Choroid plexus epithelial cell (primary cell): ENCODE measurements around the gene ANGPTL8.

Experiments used
- DNase-seq: peaks from one replicate; pipeline ENCODE4 v3.0.0-alpha.2; 2010; ENCODE audit warnings: low read depth
- H3K4me3 ChIP-seq: 2 replicates; pipeline ENCODE4 v1.5.1; 2011; ENCODE audit warnings: low read depth, mild to moderate bottlenecking, control low read depth, low read length, moderate library complexity
- TF ChIP-seq, protein P1 (sequence below): conservative IDR thresholded peaks from 2 replicates; pipeline ENCODE4 v1.5.1; 2011; ENCODE audit warnings: low read depth, mild to moderate bottlenecking, control low read depth, inconsistent platforms, low read length, moderate library complexity

ANGPTL8 gene

DNA sequence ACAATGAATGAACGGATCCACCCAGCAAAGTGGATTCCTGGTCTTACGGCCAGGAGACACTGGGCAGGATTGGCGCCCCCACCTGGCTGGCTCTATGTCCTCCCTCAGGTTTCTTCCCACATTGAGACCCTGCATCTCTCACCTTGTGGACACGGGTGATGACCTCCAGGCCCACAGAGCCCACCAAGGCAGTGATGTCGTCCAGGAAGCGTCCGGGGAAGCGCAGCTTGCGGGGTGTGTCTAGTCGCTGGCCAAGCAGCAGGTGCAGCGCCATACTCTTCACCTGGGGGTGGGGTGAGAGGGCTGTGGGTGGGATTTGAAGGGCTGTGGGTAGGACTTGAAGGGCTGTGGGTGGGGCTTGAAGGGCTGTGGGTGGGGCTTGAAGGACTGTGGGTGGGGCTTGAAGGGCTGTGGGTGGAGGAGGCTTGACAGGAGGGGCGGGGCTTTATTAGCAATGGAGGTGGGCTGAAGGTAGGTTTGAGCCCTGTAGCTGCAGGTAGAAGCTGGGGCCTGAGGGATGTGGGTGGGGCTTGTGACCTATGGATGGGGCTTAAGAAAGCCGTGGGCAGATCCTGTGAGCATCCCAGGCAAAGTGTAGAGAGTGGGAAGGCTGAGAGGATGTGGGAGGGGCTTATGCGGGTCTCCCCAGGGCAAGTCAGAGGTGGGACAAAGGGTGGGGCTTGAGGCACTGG is 12.1 kb upstream of the ANGPTL8 start:
- TF ChIP-seq, protein P1, sequence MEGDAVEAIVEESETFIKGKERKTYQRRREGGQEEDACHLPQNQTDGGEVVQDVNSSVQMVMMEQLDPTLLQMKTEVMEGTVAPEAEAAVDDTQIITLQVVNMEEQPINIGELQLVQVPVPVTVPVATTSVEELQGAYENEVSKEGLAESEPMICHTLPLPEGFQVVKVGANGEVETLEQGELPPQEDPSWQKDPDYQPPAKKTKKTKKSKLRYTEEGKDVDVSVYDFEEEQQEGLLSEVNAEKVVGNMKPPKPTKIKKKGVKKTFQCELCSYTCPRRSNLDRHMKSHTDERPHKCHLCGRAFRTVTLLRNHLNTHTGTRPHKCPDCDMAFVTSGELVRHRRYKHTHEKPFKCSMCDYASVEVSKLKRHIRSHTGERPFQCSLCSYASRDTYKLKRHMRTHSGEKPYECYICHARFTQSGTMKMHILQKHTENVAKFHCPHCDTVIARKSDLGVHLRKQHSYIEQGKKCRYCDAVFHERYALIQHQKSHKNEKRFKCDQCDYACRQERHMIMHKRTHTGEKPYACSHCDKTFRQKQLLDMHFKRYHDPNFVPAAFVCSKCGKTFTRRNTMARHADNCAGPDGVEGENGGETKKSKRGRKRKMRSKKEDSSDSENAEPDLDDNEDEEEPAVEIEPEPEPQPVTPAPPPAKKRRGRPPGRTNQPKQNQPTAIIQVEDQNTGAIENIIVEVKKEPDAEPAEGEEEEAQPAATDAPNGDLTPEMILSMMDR, result peak; percentile 32
- DNase-seq, result peak; percentile 13
- no peak overlapping the region for H3K4me3 ChIP-seq

DNA sequence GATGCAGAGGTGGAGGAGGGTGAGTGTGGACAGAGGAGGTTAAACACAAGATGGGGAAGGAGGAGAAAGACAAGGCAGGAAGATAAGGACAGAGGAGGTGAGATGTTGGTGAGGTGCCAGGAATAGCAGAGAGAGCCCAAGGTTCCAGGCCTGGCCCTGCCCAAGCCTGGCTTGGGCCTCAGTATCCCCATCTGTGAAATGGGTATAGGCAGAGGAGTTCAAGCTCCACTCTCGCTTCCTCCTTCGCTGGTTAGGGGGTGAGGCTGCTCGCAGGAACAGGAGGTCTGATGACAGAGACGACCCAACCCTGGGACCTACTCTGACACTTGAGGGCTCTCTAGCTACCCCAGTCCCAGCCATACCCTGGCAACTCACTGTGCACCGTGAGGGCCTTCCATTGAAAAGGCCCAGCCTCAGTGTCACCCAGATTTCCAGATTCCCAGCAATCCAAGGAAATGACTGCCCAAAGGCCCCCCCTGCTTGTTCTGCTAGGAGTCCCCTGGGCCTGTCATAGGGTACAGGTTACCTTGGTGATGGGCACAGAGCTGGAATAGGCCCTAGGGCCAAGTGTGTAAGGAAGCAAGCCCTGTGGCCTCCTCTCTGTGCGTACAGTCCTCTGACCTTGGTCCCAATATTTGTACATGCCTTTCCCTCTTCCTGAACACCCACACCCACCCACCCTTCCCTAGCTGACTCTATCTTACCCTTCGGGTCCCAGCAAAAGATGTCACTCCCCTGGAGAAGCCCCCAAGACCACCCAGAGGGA is 8.6 kb upstream of the ANGPTL8 start:
- TF ChIP-seq, protein P1, result no peak
- H3K4me3 ChIP-seq, result no peak overlapping the region
- no peak for DNase-seq

DNA sequence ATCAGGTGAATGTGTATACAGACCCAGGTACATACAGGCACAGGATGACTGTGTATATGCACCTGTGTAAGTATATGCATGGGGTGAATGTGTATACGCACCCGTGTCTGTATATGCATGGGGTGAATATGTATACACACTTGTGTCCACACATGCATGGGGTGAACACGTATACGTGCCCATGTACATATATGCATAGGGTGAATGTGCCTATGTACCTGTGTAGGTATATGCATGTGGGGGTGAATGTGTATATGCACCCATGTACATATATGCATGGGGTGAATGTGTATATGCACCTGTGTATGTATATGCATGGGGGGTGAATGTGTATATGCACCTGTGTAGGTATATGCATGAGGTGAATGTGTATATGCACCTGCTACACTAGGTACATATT is 6.9 kb upstream of the ANGPTL8 start:
- H3K4me3 ChIP-seq, result no peak overlapping the region
- TF ChIP-seq, protein P1, result no peak
- DNase-seq, result no peak

DNA sequence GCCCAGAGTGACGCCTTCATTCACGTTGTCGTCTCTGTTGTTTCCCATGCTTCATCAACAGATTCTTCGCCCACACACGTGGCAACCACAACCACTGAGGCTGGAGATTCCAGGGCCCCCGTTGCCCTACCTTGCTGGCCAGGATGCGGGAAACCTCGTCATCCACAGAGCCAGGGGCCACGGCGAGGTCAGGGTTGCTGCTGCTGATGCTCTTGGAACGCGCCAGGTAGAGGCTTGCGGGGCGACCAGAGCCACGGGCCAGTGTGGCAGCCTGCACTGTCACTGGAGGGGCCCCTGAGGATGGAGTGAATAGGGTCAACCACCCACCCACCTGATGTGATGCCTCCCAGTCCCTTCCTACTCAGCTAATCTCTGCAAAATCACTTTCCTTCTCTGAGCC is 6.3 kb upstream of the ANGPTL8 start:
- TF ChIP-seq, protein P1, result no peak
- H3K4me3 ChIP-seq, result no peak overlapping the region
- no peak for DNase-seq

DNA sequence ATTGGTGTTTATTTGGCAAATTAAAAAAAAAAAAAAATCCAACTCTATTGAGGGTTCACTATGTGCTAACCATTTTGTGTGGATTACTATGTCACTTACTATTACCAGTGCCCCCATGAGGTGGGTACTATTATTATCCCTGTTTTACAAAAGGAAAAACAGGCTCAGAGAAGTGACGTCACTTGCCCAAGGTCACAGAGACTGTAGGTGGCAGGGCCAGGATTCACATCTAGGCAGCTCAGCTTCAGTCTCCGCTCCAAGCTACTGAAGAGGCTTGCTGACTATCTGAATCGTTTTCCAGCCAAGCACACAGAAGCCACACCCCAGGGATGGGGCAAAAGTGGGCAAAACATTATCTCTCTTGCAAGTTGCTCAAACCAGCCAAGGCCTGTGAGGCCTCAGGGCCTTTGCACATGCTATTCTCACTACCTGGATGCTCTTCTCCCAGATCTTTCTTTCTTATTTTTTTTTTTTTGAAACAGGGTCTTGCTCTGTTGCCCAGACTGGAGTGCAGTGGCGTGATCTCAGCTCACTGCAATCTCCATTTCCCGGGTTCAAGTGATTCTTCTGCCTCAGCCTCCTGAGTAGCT is 4.8 kb upstream of the ANGPTL8 start:
- no peak for DNase-seq
- TF ChIP-seq, protein P1, result no peak

DNA sequence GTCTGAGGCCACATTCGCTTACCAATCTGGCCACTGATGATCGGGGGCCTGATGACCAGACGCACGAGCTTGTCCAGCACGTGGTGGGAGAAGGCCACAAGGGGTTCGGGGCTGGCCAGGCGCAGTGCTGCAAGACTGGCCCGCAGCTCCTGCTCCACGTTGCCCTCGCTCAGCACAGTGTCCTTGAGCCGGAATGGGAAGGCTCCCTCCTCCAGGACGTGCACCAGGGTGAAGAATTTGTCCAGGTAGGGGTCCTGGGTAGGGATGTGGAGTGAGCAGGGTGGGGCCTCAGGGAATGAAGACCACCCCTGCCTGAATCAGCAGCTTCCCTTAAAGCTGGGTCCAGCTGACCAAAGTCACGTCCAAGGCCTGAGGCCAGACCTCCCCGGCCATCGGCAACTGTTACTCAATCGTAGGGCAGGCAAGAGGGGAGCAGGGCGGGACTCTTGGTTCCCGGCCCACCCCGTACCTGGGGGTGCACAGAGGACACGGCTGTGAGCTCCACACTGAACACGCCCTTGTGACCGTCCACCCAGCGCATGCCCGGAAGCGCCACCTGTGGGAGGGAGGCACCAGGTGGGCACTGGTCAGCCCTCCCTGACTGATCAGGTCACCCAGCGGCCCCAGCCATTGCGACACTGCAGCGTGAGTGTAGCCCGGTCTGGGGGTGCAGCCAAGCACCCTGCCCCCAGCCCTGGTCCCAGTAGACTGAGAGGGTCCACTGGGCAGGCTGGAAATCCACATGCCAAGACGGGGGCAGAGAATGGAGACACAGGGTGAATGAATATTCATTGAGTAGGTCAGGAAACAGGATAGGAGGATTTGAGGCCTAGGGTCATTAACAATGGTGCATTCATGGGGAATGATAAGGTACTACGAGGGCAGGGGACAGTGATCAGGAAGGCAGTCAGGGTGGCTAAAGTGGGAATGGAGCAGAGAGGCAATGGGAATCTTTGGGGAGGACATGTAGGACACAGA is 2.8 kb upstream of the ANGPTL8 start:
- DNase-seq, result no peak
- H3K4me3 ChIP-seq, result no peak overlapping the region
- TF ChIP-seq, protein P1, result no peak

More for the DNA sequence above, 4.8 kb upstream of the ANGPTL8 start:
- no peak overlapping the region for H3K4me3 ChIP-seq
